ENCODE measurements around the gene ATP10A.

DNA sequence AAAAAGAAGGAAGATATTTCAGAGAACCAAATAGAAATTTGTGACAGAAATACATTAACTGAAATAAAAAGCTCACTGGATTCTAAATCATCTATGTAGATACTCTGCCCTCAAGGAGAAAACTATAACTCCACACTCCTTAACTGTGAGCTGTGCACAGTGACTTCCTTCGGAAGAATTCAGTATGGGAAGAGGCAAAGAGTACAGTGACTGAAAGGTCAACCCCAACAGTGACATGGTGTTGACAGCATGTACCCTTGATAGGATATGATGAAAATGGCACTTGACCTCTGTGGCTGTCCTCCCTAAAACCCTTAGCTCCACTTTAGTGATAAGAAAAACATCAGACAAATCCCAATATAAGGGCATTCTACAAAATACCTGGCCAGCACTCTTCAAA is 165.5 kb downstream of the ATP10A start:
- TF ChIP-seq, protein P1, sequence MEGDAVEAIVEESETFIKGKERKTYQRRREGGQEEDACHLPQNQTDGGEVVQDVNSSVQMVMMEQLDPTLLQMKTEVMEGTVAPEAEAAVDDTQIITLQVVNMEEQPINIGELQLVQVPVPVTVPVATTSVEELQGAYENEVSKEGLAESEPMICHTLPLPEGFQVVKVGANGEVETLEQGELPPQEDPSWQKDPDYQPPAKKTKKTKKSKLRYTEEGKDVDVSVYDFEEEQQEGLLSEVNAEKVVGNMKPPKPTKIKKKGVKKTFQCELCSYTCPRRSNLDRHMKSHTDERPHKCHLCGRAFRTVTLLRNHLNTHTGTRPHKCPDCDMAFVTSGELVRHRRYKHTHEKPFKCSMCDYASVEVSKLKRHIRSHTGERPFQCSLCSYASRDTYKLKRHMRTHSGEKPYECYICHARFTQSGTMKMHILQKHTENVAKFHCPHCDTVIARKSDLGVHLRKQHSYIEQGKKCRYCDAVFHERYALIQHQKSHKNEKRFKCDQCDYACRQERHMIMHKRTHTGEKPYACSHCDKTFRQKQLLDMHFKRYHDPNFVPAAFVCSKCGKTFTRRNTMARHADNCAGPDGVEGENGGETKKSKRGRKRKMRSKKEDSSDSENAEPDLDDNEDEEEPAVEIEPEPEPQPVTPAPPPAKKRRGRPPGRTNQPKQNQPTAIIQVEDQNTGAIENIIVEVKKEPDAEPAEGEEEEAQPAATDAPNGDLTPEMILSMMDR (IDR thresholded peaks at IDR 0.05): no peak
- TF ChIP-seq EP300 (IDR thresholded peaks at IDR 0.05; ENCODE audit: low read depth) (no peak), POLR2AphosphoS5 (IDR thresholded peaks at IDR 0.05) (no peak)
